K562 (cell line): ENCODE data around the gene DNAJB11. TPM values are rescaled to one million over a fixed set of nuclear protein-coding genes. Genes with fewer than 3 reads are reported as not detected.
A peak's percentile ranks its signal among the peaks of the same experiment; 100 is the strongest.

Experiments used
- ATAC-seq: fragments of 200-7000 bp; cut with Tn5 transposase; 3 replicates; pipeline ENCODE4 v1.9.1; 2020; ENCODE audit warnings: moderate library complexity
- BruUV-seq: library from RNA; stranded (reverse); fragments of 400-500 nt; replicated peaks from 2 replicates; lab custom pipeline; 2021; lab: Mats Ljungman, UMichigan
- CTCF ChIA-PET: fragments of 300-600 bp; formaldehyde crosslinking; extraction: SDS; loops from one replicate; lab custom pipeline; 2021; ENCODE audit warnings: low intra/inter-chr PET ratio; lab: Yijun Ruan, JAX
- POLR2A ChIA-PET: fragments of 300-600, 350-650 bp; sonication (Branson Sonifier 250); formaldehyde crosslinking; extraction: SDS; loops from one replicate; lab custom pipeline; 2021; ENCODE audit warnings: antibody characterized with exemption, inconsistent platforms; lab: Yijun Ruan, JAX
- DNase-seq, 4 experiments: peaks; one replicate each; pipeline versions ENCODE4 v3.0.0 to v3.0.0-alpha.2; 2011 to 2018; ENCODE audit warnings: low spot score in 3 of 4, mixed read lengths in 3 of 4; ENCODE audit errors: extremely low read depth in 1 of 4
- FAIRE-seq: peaks from 2 replicates; lab custom pipeline; 2011; peaks lifted over from hg19 to GRCh38; lab: Jason Lieb, UNC
- H2AFZ ChIP-seq: 2 replicates; pipeline ENCODE4 v1.6.0; 2011; ENCODE audit warnings: low read depth, low read length, control low read depth, inconsistent platforms
- H3K27ac ChIP-seq: fragments of 200-600 bp; 3 replicates; pipeline ENCODE4 v1.8.0; 2011; ENCODE audit warnings: low read depth, mild to moderate bottlenecking, control low read depth, inconsistent platforms, low read length, moderate library complexity, mixed read lengths; ENCODE audit errors: extremely low read depth
- H3K27me3 ChIP-seq, 2 experiments: fragments of 300-600 bp in 1 of 2; 2 replicates in 1 of 2; 3 replicates in 1 of 2; pipeline versions ENCODE4 v1.6.0 to v1.8.0; 2011; ENCODE audit warnings: inconsistent platforms in 2 of 2, low read length in 2 of 2, mild to moderate bottlenecking in 1 of 2, mixed read lengths in 1 of 2, moderate library complexity in 1 of 2; ENCODE audit not compliant: control insufficient read depth in 2 of 2, insufficient read depth in 2 of 2
- H3K36me3 ChIP-seq: fragments of 300-600 bp; 3 replicates; pipeline ENCODE4 v1.8.0; 2011; ENCODE audit warnings: mild to moderate bottlenecking, low read length, inconsistent platforms; ENCODE audit not compliant: control insufficient read depth, insufficient read depth
- H3K4me1 ChIP-seq, 2 experiments: fragments of 200-600 bp in 1 of 2; replicated peaks in 1 of 2; 2 replicates in 1 of 2; 3 replicates in 1 of 2; pipeline versions ENCODE4 v1.5.1 to v1.8.0; 2011; ENCODE audit warnings: inconsistent platforms in 2 of 2, low read length in 2 of 2, mild to moderate bottlenecking in 1 of 2, mixed read lengths in 1 of 2, moderate library complexity in 1 of 2; ENCODE audit not compliant: control insufficient read depth in 2 of 2, insufficient read depth in 2 of 2
- H3K4me2 ChIP-seq: 2 replicates; pipeline ENCODE4 v1.6.1; 2011; ENCODE audit warnings: low read length, control low read depth, inconsistent platforms, mixed read lengths; ENCODE audit not compliant: insufficient read depth
- H3K4me3 ChIP-seq: fragments of 200-600 bp; sonication (generic), shearing (Covaris generic); 2 replicates; pipeline ENCODE4 v1.5.1; 2016; ENCODE audit warnings: control low read depth, inconsistent platforms
- H3K79me2 ChIP-seq: fragments of 200-600 bp; 3 replicates; pipeline ENCODE4 v1.8.0; 2011; ENCODE audit warnings: low read length, inconsistent platforms; ENCODE audit not compliant: control insufficient read depth, insufficient read depth
- H3K9ac ChIP-seq, 2 experiments: 2 replicates each; pipeline versions ENCODE4 v1.6.0 to v1.6.1; 2011; ENCODE audit warnings: low read depth in 2 of 2, low read length in 2 of 2, control low read depth in 1 of 2, inconsistent platforms in 1 of 2, mild to moderate bottlenecking in 1 of 2, mixed read lengths in 1 of 2; ENCODE audit not compliant: insufficient read depth in 1 of 2
- H3K9me1 ChIP-seq: one replicate; pipeline ENCODE4 v1.6.0; 2011; ENCODE audit warnings: inconsistent platforms, mild to moderate bottlenecking, low read length, moderate library complexity; ENCODE audit not compliant: control insufficient read depth, insufficient read depth
- H3K9me3 ChIP-seq: replicated peaks from 2 replicates; pipeline ENCODE4 v1.5.1; 2011; ENCODE audit warnings: low read depth, low read length, inconsistent platforms; ENCODE audit not compliant: control insufficient read depth, insufficient read depth
- H4K20me1 ChIP-seq: replicated peaks from 2 replicates; pipeline ENCODE4 v1.6.1; 2011; ENCODE audit warnings: low read length, inconsistent platforms, mixed read lengths; ENCODE audit not compliant: control insufficient read depth, insufficient read depth
- ATF3 ChIP-seq, 2 experiments: fragments of 450-650 bp in 1 of 2; sonication (generic) in 1 of 2; formaldehyde crosslinking in 1 of 2; IDR thresholded peaks in 1 of 2; conservative IDR thresholded peaks in 1 of 2; 2 replicates each; pipeline versions ENCODE4 v1.6.1 to v1.8.1; 2016 to 2023; ENCODE audit warnings: mild to moderate bottlenecking in 2 of 2, moderate library complexity in 2 of 2, inconsistent platforms in 1 of 2, missing genetic modification reagents in 1 of 2
- SP2 ChIP-seq: IDR thresholded peaks from 2 replicates; pipeline ENCODE4 v1.6.1; 2011; ENCODE audit warnings: mild to moderate bottlenecking, low read depth, low read length, moderate library complexity; ENCODE audit not compliant: poor library complexity, severe bottlenecking; ENCODE audit errors: extremely low read depth
- WGBS: fragments of 100-300 bp; shearing (Covaris generic); methylation state at CpG from one replicate; pipeline ENCODE4 v1.1.6; 2016; ENCODE audit warnings: low coverage, mixed read lengths; ENCODE audit not compliant: insufficient coverage; ENCODE audit errors: missing lambda C conversion rate; 5-methylcytosine and 5-hydroxymethylcytosine counted together
- in situ Hi-C: fragments of 300-500 bp; cut with MboI; formaldehyde crosslinking; loops from 4 replicates; pipeline ENCODE4 v1.15.0; 2018; ENCODE audit warnings: inconsistent platforms, mixed read lengths
- intact Hi-C: fragments of 100-400 bp; cut with micrococcal nuclease; formaldehyde crosslinking; loops from 2 replicates; pipeline ENCODE4 v1.14.2; 2022
- polyA plus RNA-seq, 8 experiments: library from polyadenylated mRNA; depleted of rRNA in 4 of 8; stranded (reverse) in 5 of 8; unstranded in 3 of 8; fragments of >200 nt; fragmentation: Nextera tagmentation in 2 of 8; fragmentation: Illumina TruSeq in 1 of 8; extraction: Ambion mirVana in 2 of 8; extraction: Trizol in 1 of 8; gene quantifications; 2 replicates each; pipeline versions ENCODE4 v1.2.1 to v1.2.3, GENCODE V29; 2011 to 2014; ENCODE audit warnings: inconsistent platforms in 1 of 8, missing spikeins in 1 of 8
- total RNA-seq, 7 experiments: library from RNA; depleted of rRNA in 6 of 7; stranded (reverse); fragments of >200 nt in 6 of 7; fragmentation: Illumina TruSeq in 2 of 7; extraction: Trizol in 2 of 7; gene quantifications; 2 replicates each; pipeline versions ENCODE4 v1.2.1 to v1.2.3, GENCODE V29; 2011 to 2021; ENCODE audit warnings: low replicate concordance in 1 of 7

The DNAJB11 gene
- total and polyA plus RNA-seq, 9 of the 15 experiments (the other 6 are each of a cell fraction or from before 2014, with no cell fraction given) = 14.8 to 74.7 (median 63.8) TPM

- intact Hi-C loops (no loop called here), in situ Hi-C loops (no loop called here)
- FAIRE-seq (no peak), DNase-seq (no peak), ATAC-seq (no peak)
- ChIA-PET POLR2A (interaction anchor here (0.6 to 1.7 kb wide), 3 partner anchors 13 to 171 kb away, joined by 3 to 10 read pairs (median 4); no protein-coding TSS in a partner anchor), CTCF (no interaction called here)
- Histone ChIP-seq H3K9me3 (no peaks in the 10 kb centered on the region), H3K4me3 (no peak overlapping the region), H3K9me1 (no peaks in the 10 kb centered on the region), H3K27ac (no peak overlapping the region), H3K9ac (no peak overlapping the region), H2AFZ (peak overlapping the region; percentile 66; the same call in 1 of the 2 replicates), H4K20me1 (no peaks in the 10 kb centered on the region), H3K79me2 (no peaks in the 10 kb centered on the region), H3K36me3 (no peaks in the 10 kb centered on the region), H3K27me3 (no peaks in the 10 kb centered on the region), H3K4me1 (peaks cover 6 to 14% of the 10 kb centered on the region in 2 experiments), H3K4me2 (no peak overlapping the region)
- BruUV-seq = no TSS peak
- 78% methylated on average over 9 of the region's 11 CpGs for WGBS
- TF ChIP-seq ATF3 (IDR thresholded peaks at IDR 0.05) = 0 out of 2 replicates have a peak, but pooled peaks have one; percentile 18
- no peak for TF ChIP-seq ATF3 (CRISPR knock-in tag; conservative IDR thresholded peaks at IDR 0.05)
- TF ChIP-seq SP2 = no peak
These were observed 27.7 kb downstream of the DNAJB11 start for GRCh38 chr3:186598108-186598784.
